GM19324 (cell line): ENCODE results near the gene EYA4.

ENCODE experiments used
- ATAC-seq: cut with Tn5 transposase; IDR thresholded peaks from one replicate; pipeline ENCODE4 v1.9.1; 2021; ENCODE audit warnings: mild to moderate bottlenecking, moderate library complexity; ENCODE audit not compliant: unreplicated experiment, low FRiP score

Gene EYA4

GRCh38 chr6:133241086-133241900, at the start of gene EYA4:
Gene EYA4 (plus strand): TSS chr6:133241357. CDS start chr6:133274781, 33,424 bp downstream.
- no peak for ATAC-seq

GRCh38 chr6:133193396-133193795, 47.8 kb upstream of the EYA4 start:
- no peak for ATAC-seq

- no peak for ATAC-seq
These were observed 42.4 kb upstream of the EYA4 start for GRCh38 chr6:133198725-133199124.

GRCh38 chr6:133201231-133201630, 39.9 kb upstream of the EYA4 start:
- no peak for ATAC-seq

- ATAC-seq, result no peak
These were observed 38.4 kb upstream of the EYA4 start for GRCh38 chr6:133202610-133203343.

- ATAC-seq, result no peak
These were observed 37.8 kb upstream of the EYA4 start for GRCh38 chr6:133203344-133203697.

GRCh38 chr6:133205304-133205703, 35.9 kb upstream of the EYA4 start:
- ATAC-seq, result no peak

GRCh38 chr6:133206942-133207341, 34.2 kb upstream of the EYA4 start:
- ATAC-seq, result no peak

- no peak for ATAC-seq
These were observed 33.4 kb upstream of the EYA4 start for GRCh38 chr6:133207754-133208153.

- ATAC-seq, result no peak
These were observed 32.9 kb upstream of the EYA4 start for GRCh38 chr6:133208183-133208755.

- ATAC-seq, result no peak
These were observed 26.9 kb upstream of the EYA4 start for GRCh38 chr6:133214267-133214666.

- ATAC-seq, result no peak
These were observed 22.3 kb upstream of the EYA4 start for GRCh38 chr6:133218852-133219251.

GRCh38 chr6:133223452-133224029, 17.6 kb upstream of the EYA4 start:
- ATAC-seq, result no peak

GRCh38 chr6:133225560-133225959, 15.6 kb upstream of the EYA4 start:
- no peak for ATAC-seq

- no peak for ATAC-seq
These were observed 13.8 kb upstream of the EYA4 start for GRCh38 chr6:133227344-133227743.

- ATAC-seq, result no peak
These were observed 11.1 kb upstream of the EYA4 start for GRCh38 chr6:133230052-133230451.

GRCh38 chr6:133235221-133235620, 5.9 kb upstream of the EYA4 start:
- no peak for ATAC-seq

- ATAC-seq, result no peak
These were observed 4.2 kb upstream of the EYA4 start for GRCh38 chr6:133236932-133237331.

- no peak for ATAC-seq
These were observed 559 bp upstream of the EYA4 start for GRCh38 chr6:133240511-133241085.

GRCh38 chr6:133241901-133242636, 912 bp downstream of the EYA4 start:
- no peak for ATAC-seq
